GM18861 (cell line): ENCODE measurements around the gene MTFMT.
"Not testable (repeated sequence)": the region's sequence is repeated elsewhere in the genome, so short reads cannot be mapped to it uniquely, and the experiment has no call there.

Experiments used
- ATAC-seq: cut with Tn5 transposase; IDR thresholded peaks from one replicate; pipeline ENCODE4 v1.9.1; 2021; ENCODE audit not compliant: unreplicated experiment

MTFMT gene

DNA sequence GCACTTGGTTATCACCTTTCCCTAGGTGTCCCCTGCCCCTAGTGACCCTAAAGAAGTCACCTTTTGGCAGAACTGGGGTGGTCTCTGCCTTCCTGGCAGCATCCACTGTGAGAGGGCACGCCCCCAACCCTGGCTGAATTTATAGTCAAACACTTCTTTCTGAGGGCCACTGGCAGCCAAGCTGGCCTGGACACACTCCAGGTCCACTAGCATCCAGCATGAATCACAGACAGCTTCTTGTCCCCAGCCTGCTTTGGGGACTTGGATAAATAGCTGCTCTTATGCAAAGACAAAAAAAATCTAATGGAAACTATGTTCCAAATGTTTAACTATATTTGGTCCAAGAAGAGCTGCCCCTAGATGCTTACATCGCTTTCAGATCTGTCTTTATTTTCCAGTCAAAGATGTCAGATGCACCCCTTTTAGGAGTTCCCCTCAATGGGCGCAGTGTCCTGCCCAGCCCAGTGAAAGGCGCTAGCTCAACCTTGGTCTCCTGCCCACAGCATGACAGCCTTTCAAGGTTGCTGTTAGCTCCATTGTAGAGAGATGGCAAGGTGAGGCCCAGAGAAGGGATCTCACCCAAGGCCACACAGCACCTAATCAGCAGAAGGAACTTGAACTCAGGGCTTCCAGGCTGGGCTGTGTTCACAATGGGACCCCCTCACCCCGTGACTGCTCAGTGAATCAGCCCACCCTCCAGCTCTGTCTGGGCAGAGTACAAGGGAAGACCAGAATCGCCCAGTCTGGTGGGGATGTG is 31.4 kb upstream of the MTFMT start:
- ATAC-seq: no peak

DNA sequence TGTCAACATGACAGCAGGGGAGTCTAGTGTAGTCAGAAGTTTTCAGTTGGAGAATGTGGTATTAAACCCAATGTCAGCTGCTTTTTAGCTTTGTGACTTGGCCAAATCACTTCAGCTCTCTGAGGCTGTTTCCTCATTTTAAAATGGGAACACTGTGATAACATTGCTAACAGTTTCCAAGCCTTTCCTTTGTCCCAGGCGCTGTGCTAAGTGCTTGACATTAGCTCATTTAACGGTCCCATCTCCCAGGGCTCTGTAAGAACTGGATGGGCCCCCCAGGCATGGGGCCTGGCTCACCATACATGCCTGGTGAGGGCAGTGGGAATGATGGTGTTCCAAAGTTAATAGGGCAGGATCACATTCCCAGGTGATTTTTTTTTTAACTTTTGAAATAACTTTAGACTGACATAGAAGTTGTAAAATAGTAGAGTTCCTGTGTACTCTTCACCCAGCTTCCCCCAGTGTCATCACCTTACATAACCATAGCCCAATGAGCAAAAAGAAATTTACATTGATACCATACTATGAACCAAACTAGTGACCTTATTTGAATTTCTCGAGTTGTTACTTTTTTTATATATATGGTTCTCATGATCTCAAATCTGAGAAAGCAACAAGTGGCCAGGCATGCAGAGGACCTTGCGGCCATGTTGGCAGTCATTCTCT is 30.6 kb upstream of the MTFMT start:
- ATAC-seq: no peak

DNA sequence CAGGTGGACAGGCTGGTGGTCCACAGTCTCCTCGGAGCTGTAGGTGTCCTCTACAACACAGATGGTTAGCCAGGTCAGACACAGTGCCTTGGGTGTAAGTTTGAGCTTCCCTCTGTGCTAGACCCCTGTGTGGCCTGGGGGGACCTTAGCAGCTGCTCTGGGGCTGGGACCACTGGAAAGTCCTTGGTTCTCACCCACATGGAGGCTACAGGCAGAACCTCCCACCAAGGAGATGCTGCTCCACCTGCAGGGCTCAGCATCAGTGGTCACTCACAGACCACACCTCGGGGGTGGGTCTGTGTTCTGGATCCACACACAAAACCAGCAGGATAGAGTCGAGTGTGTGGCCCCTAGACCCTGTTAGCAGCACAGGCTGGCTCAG is 29.9 kb upstream of the MTFMT start:
- ATAC-seq: no peak

DNA sequence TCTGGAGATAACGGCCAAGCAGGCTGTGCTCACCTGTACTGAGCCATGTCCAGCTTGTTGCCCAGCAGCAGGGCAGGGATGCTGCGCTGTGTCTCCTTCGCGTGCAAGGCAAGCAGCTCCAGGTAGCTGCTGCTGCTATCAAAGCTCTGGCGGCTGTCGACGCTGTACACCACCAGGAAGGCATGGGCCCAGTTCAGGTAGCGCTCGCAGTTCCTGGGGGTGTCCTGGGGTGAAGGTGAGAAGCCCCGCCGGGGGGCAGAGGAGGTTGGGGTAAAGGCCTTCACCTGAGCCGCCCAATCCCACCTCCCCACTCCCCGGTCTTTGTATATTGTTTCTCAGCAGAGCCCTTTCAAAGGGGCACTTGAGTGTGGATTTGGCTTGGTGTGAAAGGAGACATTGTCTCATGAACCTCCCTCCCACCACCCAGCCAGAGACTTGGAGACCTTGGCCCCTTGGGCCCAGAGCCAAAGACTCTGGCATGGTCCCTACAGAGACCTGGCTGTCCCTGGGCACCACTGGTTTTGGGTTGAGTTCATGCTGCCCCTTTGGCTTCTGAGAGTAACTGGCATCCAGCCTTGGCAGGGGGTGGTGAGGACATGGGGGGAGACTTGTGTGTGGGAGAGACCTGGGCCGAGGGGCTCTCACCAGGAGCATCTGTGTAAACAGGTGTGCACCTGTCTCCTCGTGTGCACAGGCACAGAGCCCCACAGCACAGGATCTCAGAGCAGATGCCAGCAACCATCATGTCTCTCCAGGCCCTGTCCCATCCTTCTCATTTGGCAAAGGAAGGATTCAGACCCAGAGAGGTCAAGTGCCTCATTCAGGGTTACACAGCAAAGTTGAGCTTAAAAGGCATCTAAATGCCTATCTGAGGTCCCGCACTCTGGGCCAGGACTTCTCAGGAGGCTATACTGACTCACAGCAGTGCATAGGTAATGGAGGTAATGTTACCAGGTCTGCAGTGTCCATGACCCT is 29.2 kb upstream of the MTFMT start:
- no peak for ATAC-seq

- ATAC-seq: no peak
Measured at GRCh38 chr15:65057549-65057940, 28.1 kb upstream of the MTFMT start.

- ATAC-seq: no peak
Measured at GRCh38 chr15:65056868-65057548, 27.6 kb upstream of the MTFMT start.

DNA sequence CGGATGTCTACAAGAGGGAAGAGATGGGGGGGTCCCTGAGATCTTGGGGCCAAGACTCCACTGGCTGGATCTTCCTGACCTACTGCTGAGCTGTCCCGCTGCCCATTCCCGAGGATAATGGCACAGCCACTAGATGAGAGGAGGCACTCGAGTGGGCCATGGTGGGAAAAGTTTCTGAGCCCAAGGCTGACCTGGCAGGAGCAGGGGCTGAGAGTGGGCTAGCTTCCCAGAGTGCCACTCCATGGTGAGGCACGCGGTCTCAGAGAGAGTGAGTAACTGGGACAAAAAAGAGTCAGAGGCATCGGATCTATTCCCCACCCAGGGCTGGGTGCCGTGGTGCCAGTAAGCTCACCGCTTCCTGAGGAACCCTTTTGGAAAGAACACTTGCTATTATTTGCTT is 26.7 kb upstream of the MTFMT start:
- no peak for ATAC-seq

GRCh38 chr15:65055201-65055870 is 25.9 kb upstream of the MTFMT start:
- no peak for ATAC-seq

DNA sequence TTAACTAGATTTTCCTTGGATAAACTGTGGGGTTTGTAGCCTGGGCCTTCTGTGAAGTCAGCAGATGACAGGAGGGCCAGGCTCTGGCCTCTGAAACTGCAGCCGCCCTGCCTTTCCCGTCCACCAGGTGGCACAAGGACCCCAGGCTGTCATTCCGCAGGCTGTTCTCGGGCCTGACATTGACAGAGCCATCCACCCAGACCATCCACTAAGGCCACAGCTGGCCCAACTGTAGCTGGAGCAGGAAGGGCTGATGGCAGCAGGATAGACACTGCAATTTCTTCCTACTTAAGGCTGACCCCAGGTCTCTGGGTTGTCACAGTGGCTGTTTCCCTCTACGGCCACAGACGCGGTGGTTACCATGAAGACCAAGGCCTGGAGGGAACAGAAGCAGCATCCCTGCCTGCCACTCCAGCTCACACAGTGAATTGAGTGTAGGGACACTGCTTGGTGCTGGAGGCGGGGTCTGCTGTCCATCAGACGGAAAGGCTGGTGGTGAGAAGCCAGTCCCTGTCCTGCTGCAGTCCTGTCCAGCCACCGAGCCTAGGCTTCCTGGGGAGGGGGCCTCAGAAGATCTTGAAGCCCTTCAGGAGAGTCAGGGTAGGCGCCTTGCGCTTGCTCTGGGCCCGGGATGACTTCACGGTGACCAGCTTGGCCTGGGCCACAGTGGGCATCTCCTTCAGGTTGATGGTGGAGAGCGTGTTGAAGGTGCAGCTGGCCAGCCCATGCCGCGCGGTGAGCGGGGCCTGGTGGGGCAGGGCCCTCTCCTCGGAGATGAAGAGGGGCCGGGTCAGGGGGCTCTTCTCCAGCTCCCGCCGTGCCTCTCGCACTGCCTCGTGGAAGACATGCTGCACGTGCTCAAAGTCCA is 25.1 kb upstream of the MTFMT start:
- no peak for ATAC-seq

DNA sequence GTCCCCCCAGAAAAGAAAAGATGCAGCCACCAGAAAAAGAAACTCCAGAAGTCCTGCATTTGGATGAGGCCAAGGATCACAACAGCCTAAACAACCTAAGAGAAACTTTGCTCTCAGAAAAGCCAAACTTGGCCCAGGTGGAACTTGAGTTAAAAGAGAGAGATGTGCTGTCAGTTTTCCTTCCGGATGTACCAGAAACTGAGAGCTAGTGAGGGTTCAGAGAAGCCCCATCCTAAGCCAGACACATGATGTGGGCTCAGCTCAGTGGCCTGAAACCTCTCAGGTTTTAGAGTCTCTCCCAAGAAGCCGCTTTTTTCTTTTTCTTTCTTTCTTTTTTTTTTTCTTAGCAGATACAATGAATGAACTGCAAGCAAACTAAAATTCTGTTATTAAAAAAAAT is 23.5 kb upstream of the MTFMT start:
- ATAC-seq: no peak

DNA sequence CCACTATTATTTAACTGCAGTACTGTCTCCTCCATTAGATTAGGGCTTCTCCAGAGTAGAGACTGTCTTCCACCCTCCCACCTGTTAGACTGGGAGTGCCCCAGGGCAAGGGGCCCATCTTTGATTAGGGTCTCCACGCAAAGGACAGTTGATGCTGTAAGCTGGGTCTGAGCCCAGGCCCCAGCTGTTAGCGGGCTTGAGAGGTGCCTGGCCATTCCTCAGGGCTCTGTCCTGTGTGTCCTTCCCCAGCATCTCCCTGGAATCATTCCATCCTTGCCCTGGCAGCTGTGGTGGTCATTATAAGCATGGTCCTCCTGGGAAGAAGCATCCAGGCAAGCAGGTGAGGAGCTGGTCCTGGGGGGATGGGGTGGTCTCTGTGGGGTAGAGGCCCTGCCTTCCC is 21.8 kb upstream of the MTFMT start:
- ATAC-seq: no peak

DNA sequence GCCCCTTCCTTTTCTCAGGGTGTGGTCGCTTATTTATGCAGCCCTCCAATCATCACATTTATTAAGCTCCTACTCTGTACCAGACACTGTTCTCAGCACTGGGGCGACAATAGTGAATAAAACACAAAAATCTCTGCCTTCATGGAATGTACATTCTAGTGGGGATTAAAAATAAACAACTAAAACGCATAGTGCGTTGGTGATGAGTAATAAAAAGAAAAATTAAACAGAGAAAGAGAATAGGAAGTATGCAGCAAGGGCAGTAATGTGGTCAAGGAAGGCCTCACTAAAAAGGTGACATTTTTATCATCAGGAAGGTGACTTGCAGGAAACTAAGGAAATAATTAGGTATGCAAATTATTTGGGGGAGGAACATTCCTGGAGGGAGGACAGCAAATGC is 20.8 kb upstream of the MTFMT start:
- ATAC-seq: no peak

GRCh38 chr15:65049418-65049840 is 20.0 kb upstream of the MTFMT start:
- ATAC-seq: peak; percentile 83

- no peak for ATAC-seq
Measured at GRCh38 chr15:65048241-65048640, 18.8 kb upstream of the MTFMT start.

- no peak for ATAC-seq
Measured at GRCh38 chr15:65044724-65045481, 15.5 kb upstream of the MTFMT start, which contains the start of gene SLC51B. Gene SLC51B (plus strand): TSS chr15:65045387. CDS start chr15:65050005, 4,618 bp downstream.

DNA sequence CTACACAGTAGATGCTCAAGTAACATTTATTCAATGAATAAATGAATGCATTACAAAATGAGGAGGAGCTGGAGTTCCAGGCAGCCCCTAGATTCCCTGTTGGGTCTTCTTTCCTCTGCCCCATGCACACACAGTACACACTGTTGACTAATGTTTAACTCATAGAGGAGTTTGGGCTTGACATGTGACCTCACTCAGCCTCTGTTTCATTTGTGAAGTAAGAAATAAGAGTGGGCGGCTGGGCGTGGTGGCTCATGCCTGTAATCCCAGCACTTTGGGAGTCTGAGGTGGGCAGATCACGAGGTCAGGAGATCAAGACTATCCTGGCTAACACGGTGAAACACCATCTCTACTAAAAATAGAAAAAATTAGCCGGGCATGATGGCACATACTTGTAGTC is 14.8 kb upstream of the MTFMT start:
- not testable (repeated sequence) for ATAC-seq

GRCh38 chr15:65042776-65043327 is 13.4 kb upstream of the MTFMT start:
- no peak for ATAC-seq

GRCh38 chr15:65041787-65042186 is 12.3 kb upstream of the MTFMT start:
- ATAC-seq: no peak
